Neutrophil (primary cell): ENCODE results near the gene RSRC1.

Source experiments
- H3K27ac ChIP-seq: fragments of 200-600 bp; sonication (generic); 2 replicates; pipeline ENCODE4 v1.5.1; 2016; ENCODE audit warnings: mild to moderate bottlenecking, moderate library complexity
- H3K27me3 ChIP-seq: fragments of 200-600 bp; sonication (generic); 2 replicates; pipeline ENCODE4 v1.6.0; 2016; ENCODE audit warnings: mild to moderate bottlenecking
- H3K36me3 ChIP-seq: fragments of 200-600 bp; sonication (generic); 2 replicates; pipeline ENCODE4 v1.5.1; 2017
- H3K4me1 ChIP-seq, 2 experiments: fragments of 200-600 bp in 1 of 2; sonication (generic) in 1 of 2; 1 replicate in 1 of 2; 2 replicates in 1 of 2; pipeline versions ENCODE4 v1.5.1 to v1.6.1; 2013 to 2016; ENCODE audit warnings: low read depth in 1 of 2, low read length in 1 of 2, mild to moderate bottlenecking in 1 of 2, moderate library complexity in 1 of 2; ENCODE audit not compliant: control insufficient read depth in 1 of 2, insufficient read depth in 1 of 2
- H3K4me3 ChIP-seq, 2 experiments: fragments of 200-600 bp in 1 of 2; sonication (generic) in 1 of 2; 1 replicate in 1 of 2; 2 replicates in 1 of 2; pipeline ENCODE4 v1.5.1; 2013 to 2016; ENCODE audit warnings: low read depth in 1 of 2, low read length in 1 of 2, mild to moderate bottlenecking in 1 of 2, moderate library complexity in 1 of 2
- H3K9me3 ChIP-seq: fragments of 200-600 bp; sonication (generic); 2 replicates; pipeline ENCODE4 v1.5.1; 2016
- TF ChIP-seq, protein P1 (sequence below): fragments of 200-600 bp; sonication (generic); IDR thresholded peaks from 2 replicates; pipeline ENCODE4 v1.5.1; 2016; ENCODE audit warnings: antibody characterized with exemption

RSRC1 gene

DNA sequence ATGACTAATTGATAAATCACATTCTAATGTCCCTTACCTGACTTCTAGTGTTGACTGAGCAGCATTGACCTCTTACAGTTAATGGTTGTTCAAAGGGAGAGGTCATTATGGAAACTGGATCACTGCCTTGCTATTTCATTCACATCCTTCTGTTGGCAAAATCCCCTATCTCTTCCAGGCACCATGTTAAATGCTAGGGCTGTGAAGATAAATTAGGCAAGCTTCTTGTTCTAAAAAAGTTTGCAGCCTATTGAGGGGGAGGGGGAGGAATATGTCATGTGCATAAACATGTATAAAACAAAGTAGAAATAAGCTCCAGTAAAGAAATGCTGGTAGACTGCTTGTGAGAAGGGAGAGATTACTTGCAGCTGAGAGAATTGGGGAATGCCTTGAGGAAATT lies 376.3 kb downstream of the RSRC1 start:
- no peak overlapping the region for H3K4me3 ChIP-seq
- no peaks in the 10 kb centered on the region for H3K27me3 ChIP-seq
- no peaks in the 10 kb centered on the region for H3K36me3 ChIP-seq
- H3K9me3 ChIP-seq, result no peaks in the 10 kb centered on the region
- no peak overlapping the region for H3K27ac ChIP-seq
- H3K4me1 ChIP-seq, result no peaks in the 10 kb centered on the region
- TF ChIP-seq, protein P1, sequence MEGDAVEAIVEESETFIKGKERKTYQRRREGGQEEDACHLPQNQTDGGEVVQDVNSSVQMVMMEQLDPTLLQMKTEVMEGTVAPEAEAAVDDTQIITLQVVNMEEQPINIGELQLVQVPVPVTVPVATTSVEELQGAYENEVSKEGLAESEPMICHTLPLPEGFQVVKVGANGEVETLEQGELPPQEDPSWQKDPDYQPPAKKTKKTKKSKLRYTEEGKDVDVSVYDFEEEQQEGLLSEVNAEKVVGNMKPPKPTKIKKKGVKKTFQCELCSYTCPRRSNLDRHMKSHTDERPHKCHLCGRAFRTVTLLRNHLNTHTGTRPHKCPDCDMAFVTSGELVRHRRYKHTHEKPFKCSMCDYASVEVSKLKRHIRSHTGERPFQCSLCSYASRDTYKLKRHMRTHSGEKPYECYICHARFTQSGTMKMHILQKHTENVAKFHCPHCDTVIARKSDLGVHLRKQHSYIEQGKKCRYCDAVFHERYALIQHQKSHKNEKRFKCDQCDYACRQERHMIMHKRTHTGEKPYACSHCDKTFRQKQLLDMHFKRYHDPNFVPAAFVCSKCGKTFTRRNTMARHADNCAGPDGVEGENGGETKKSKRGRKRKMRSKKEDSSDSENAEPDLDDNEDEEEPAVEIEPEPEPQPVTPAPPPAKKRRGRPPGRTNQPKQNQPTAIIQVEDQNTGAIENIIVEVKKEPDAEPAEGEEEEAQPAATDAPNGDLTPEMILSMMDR, result no peak

DNA sequence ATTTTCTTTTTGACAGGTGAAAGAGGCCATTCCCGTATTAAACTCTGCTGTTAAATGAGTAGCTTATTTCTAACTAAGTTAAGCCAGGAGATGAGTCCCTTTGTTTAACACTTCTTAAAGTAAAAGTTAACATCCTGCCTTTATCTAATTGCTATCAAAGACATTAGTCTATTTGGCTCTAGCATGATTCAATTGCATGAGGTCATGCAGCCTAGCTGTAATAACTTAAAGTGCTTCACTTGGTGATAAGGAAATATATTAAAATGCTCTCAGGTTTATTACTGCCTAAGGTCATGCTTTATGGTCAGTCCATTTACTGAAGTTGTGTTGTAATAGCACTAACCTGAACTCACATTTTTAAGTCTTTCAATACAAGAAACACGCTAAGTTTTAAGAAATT lies 378.8 kb downstream of the RSRC1 start:
- Histone ChIP-seq H3K9me3 (no peaks in the 10 kb centered on the region), H3K4me3 (no peak overlapping the region), H3K27ac (no peak overlapping the region), H3K36me3 (no peaks in the 10 kb centered on the region), H3K27me3 (no peaks in the 10 kb centered on the region), H3K4me1 (no peaks in the 10 kb centered on the region)
- TF ChIP-seq, protein P1, result no peak

DNA sequence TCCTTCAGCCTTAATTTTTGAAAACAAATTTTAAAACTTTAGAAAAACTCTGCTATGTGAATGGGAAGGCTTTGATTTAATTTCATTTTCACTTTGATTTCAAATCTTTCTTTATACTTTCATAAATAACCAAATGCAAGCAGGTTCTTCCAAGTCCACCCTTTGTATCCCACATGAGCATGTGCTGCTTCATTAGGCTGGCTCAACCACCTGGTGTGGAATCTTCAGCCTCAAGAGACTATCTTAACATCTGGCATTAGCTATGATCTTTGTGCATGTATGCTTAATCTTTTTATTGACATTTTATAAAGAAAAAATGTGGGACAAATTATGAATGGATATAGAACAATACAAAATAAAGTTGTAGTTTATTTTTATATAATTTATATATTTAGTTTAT lies 379.3 kb downstream of the RSRC1 start:
- H3K4me3 ChIP-seq, result no peak overlapping the region
- H3K27ac ChIP-seq, result no peak overlapping the region
- H3K27me3 ChIP-seq, result no peaks in the 10 kb centered on the region
- H3K4me1 ChIP-seq, result no peaks in the 10 kb centered on the region
- no peaks in the 10 kb centered on the region for H3K9me3 ChIP-seq
- TF ChIP-seq, protein P1, result no peak
- H3K36me3 ChIP-seq, result no peaks in the 10 kb centered on the region

DNA sequence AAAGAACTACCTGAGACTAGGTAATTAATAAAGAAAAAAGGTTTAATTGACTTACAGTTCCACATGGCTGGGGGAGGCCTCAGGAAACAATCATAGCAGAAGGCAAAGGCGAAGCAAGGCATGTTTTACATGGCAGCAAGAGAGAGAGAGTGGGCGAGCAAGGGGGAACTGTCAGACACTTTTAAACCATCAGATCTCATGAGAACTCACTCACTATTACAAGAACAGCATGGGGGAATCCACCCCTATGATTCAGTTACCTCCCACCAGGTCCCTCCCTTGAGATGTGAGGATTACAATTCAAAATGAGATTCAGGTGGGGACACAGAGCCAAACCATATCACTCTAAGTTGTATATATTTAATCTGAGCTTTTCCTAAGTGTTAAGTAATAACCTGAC lies 382.1 kb downstream of the RSRC1 start:
- no peak overlapping the region for H3K27ac ChIP-seq
- H3K36me3 ChIP-seq, result no peaks in the 10 kb centered on the region
- TF ChIP-seq, protein P1, result no peak
- no peak overlapping the region for H3K4me3 ChIP-seq
- no peaks in the 10 kb centered on the region for H3K27me3 ChIP-seq
- H3K9me3 ChIP-seq, result no peaks in the 10 kb centered on the region
- H3K4me1 ChIP-seq, result no peaks in the 10 kb centered on the region

DNA sequence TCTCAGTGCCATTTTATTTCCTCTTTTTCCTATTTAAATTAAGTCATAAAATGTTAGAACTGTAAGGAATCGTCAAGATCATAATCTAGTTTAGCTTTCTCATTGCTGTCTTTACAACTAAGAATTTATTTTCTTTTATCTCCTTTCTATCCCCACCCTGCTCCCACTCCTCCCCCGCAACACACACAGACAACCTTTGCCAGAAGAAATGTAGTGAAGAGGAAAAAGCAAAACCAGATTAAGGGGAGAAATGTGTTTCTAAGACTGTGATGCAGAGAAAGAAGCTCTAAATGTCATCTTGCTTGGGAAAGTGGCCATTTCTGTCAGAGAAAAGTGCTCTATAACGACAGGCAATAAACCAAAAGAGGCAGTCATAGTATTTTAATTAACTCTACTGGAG lies 382.8 kb downstream of the RSRC1 start:
- no peak overlapping the region for H3K27ac ChIP-seq
- no peaks in the 10 kb centered on the region for H3K9me3 ChIP-seq
- no peaks in the 10 kb centered on the region for H3K36me3 ChIP-seq

More for the DNA sequence above, 382.8 kb downstream of the RSRC1 start:
- TF ChIP-seq, protein P1, result no peak
- Histone ChIP-seq H3K27me3 (no peaks in the 10 kb centered on the region), H3K4me1 (no peaks in the 10 kb centered on the region), H3K4me3 (no peak overlapping the region)
